AG10803 (cell line): Measurements from ENCODE around the gene CYP3A4.

Experiments
- DNase-seq: peaks from one replicate; pipeline ENCODE4 v3.0.0; 2010; ENCODE audit warnings: low read depth
- H3K4me3 ChIP-seq: 2 replicates; pipeline ENCODE4 v1.5.1; 2011; ENCODE audit warnings: mild to moderate bottlenecking, low read length, control low read depth
- CTCF ChIP-seq: conservative IDR thresholded peaks from 2 replicates; pipeline ENCODE4 v1.5.1; 2011; ENCODE audit warnings: mild to moderate bottlenecking, low read length, control low read depth, inconsistent platforms

The CYP3A4 gene

GRCh38 chr7:99709838-99710578 is 74.0 kb downstream of the CYP3A4 start:
- TF ChIP-seq CTCF: no peak
- H3K4me3 ChIP-seq: no peak overlapping the region
- DNase-seq: no peak

GRCh38 chr7:99709260-99709659 is 74.7 kb downstream of the CYP3A4 start:
- no peak for TF ChIP-seq CTCF
- no peak overlapping the region for H3K4me3 ChIP-seq
- no peak for DNase-seq

DNA sequence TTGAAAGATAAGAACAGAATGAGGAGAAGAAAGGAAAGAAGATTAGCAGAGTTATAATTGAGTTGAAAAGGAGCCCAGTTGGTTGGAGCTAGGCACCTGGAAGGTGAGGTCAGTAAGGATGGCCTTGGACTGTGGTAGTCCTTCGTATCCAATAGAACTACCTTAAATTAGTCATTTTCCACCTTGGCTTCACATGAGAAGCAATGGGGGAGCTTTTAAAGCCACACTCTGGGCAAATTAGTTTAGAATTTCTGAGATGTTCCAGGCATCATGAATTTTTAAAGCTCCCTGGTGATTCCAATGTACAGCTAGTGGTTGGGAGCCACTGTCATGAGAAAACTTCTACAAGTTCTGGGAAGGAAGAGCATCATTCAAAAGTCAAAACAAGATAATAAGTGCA is 76.9 kb downstream of the CYP3A4 start:
- DNase-seq: peak; percentile 3
- TF ChIP-seq CTCF: no peak
- no peak overlapping the region for H3K4me3 ChIP-seq
